Endothelial cell of coronary artery (primary cell): ENCODE results near the gene CTPS1. TPM values are rescaled to one million over a fixed set of nuclear protein-coding genes. Genes with fewer than 3 reads are reported as not detected.

Source experiments
- total RNA-seq: library from RNA; depleted of rRNA; stranded (reverse); fragments of >200 nt; gene quantifications from 2 replicates; pipeline ENCODE4 v1.2.3, GENCODE V29; 2014

CTPS1 gene
- total RNA-seq: 39.6 and 46.4 TPM in 2 replicates

DNA sequence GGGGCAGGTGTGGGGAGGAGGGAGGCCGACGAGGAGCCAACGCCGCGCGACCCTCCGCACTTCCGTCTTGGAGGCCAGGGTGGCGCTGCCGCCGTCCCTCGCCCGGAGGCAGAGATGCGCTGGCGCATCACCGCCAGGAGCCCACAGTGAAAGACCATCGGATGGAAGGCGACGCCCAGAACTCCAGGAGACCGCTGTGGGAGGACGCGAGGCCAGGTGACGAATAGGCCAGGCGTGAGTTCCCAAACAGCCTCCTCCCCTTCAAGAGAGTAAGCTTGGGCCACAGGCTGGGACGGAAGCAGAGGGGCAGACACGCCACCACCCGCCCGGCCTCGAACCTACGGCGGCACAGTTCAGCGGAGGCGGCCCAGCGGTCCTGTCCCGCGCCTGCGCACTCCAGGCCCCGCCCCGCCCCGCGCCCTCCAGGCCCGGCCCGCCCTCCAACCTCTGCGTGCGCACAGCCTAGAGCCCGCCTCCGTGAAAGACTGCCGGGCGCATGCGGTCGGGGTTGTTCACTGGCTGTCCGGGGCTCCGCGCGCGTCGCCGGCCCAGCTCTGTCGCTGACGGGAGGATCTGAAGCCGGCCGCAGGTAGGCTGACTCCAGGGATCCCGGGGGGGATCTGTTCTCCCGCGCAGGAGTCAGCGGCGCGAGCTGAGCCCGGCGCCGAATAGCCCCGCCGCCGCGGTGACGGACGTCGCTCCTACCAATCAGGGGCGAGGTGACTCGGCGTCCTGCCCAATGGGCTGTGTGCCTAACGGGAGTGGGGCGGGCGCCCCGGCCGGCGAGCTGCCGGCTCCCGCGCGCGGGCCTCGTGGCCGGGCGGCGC lies at the start of gene CTPS1:
TSS of gene CTPS1 (plus strand) at position 456 of the 827 bp plus-strand sequence. CDS start 3,595 bp downstream, outside the sequence.

GRCh38 chr1:41021526-41022308 lies 42.2 kb downstream of the CTPS1 start, which contains the start of gene SLFNL1:
Gene SLFNL1, minus strand, starts transcription at chr1:41021725. Its CDS starts 1,065 bp downstream, at chr1:41020660.

Other genes starting within 250 kb of the CTPS1 start
- under 0.01 TPM in 1 of 2 replicates, not detected in the other for gene KCNQ4, start 195.9 kb upstream of the CTPS1 start, total RNA-seq
- gene CITED4, start 117.3 kb upstream of the CTPS1 start, total RNA-seq: 7.1 and 15.8 TPM in 2 replicates
- 0.18 and 0.28 TPM in 2 replicates for gene SLFNL1, start 42.0 kb downstream of the CTPS1 start, total RNA-seq